WTC11 (cell line): Measurements from ENCODE around the gene KDM2A. TPM values are rescaled to one million over a fixed set of nuclear protein-coding genes. Genes with fewer than 3 reads are reported as not detected.

Experiments used
- ATAC-seq: fragments of 200-7000 bp; cut with Tn5 transposase; 2 replicates; pipeline ENCODE4 v1.10.0; 2021; ENCODE audit warnings: mild to moderate bottlenecking, moderate library complexity
- CTCF ChIA-PET: fragments of 300-600 bp; sonication (Branson Sonifier 250); formaldehyde crosslinking; loops from one replicate; lab custom pipeline; 2021; ENCODE audit warnings: antibody characterized with exemption; lab: Charles Lee
- POLR2A ChIA-PET: fragments of 350-600 bp; sonication (Branson Sonifier 250); formaldehyde crosslinking; loops from one replicate; lab custom pipeline; 2021; ENCODE audit warnings: antibody characterized with exemption; lab: Charles Lee
- DNase-seq: peaks from one replicate; pipeline ENCODE4 v3.0.0; 2021; ENCODE audit warnings: low spot score
- H3K27ac Mint-ChIP-seq: 2 replicates; pipeline ENCODE4 v1.8.0; 2021; ENCODE audit warnings: mixed read lengths
- H3K27me3 Mint-ChIP-seq: 2 replicates; pipeline ENCODE4 v1.8.0; 2021; ENCODE audit warnings: low read depth, mild to moderate bottlenecking, moderate library complexity, mixed read lengths
- H3K36me3 Mint-ChIP-seq: 2 replicates; pipeline ENCODE4 v1.8.0; 2021; ENCODE audit warnings: mixed read lengths
- H3K4me1 Mint-ChIP-seq: 2 replicates; pipeline ENCODE4 v1.8.0; 2022; ENCODE audit warnings: mixed read lengths
- H3K4me3 Mint-ChIP-seq: 2 replicates; pipeline ENCODE4 v1.8.0; 2021; ENCODE audit warnings: mild to moderate bottlenecking, moderate library complexity, mixed read lengths
- H3K9me3 Mint-ChIP-seq: 2 replicates; pipeline ENCODE4 v1.8.0; 2021; ENCODE audit warnings: mixed read lengths
- E2F4 ChIP-seq: sonication (generic); formaldehyde crosslinking; IDR thresholded peaks from 2 replicates; pipeline ENCODE4 v1.8.1; 2022; ENCODE audit warnings: low read depth, mild to moderate bottlenecking, moderate library complexity, missing genetic modification reagents, borderline replicate concordance
- ESRRA ChIP-seq: sonication (generic); formaldehyde crosslinking; IDR thresholded peaks from 2 replicates; pipeline ENCODE4 v1.8.1; 2022; ENCODE audit warnings: mild to moderate bottlenecking, missing genetic modification reagents, borderline replicate concordance
- IRF1 ChIP-seq: sonication (generic); formaldehyde crosslinking; IDR thresholded peaks from 2 replicates; pipeline ENCODE4 v1.8.0; 2023; ENCODE audit warnings: missing genetic modification reagents
- IRF2 ChIP-seq: sonication (generic); formaldehyde crosslinking; IDR thresholded peaks from 2 replicates; pipeline ENCODE4 v1.8.0; 2022; ENCODE audit warnings: low read depth, missing genetic modification reagents, borderline replicate concordance
- JAZF1 ChIP-seq: fragments of 250-450 bp; sonication (Bioruptor Pico); IDR thresholded peaks from 2 replicates; pipeline ENCODE4 v1.9.0; 2021; ENCODE audit warnings: moderate library complexity, mild to moderate bottlenecking, inconsistent platforms
- MAX ChIP-seq: sonication (generic); formaldehyde crosslinking; IDR thresholded peaks from 2 replicates; pipeline ENCODE4 v1.8.0; 2022; ENCODE audit warnings: mild to moderate bottlenecking, missing genetic modification reagents
- MLX ChIP-seq: sonication (generic); formaldehyde crosslinking; IDR thresholded peaks from 2 replicates; pipeline ENCODE4 v1.8.1; 2023; ENCODE audit warnings: mild to moderate bottlenecking, missing genetic modification reagents, moderate library complexity
- NR2C2 ChIP-seq: sonication (generic); formaldehyde crosslinking; IDR thresholded peaks from 2 replicates; pipeline ENCODE4 v1.8.0; 2022; ENCODE audit warnings: mild to moderate bottlenecking, missing genetic modification reagents
- PRDM15 ChIP-seq: sonication (generic); formaldehyde crosslinking; IDR thresholded peaks from 2 replicates; pipeline ENCODE4 v1.8.0; 2022; ENCODE audit warnings: missing genetic modification reagents
- RORB ChIP-seq: fragments of 250-450 bp; sonication (Bioruptor Pico); IDR thresholded peaks from 2 replicates; pipeline ENCODE4 v1.9.0; 2021; ENCODE audit warnings: mild to moderate bottlenecking
- USF2 ChIP-seq: sonication (generic); formaldehyde crosslinking; IDR thresholded peaks from 2 replicates; pipeline ENCODE4 v1.8.1; 2023; ENCODE audit warnings: mild to moderate bottlenecking, missing genetic modification reagents, moderate library complexity
- ZNF121 ChIP-seq: sonication (generic); formaldehyde crosslinking; IDR thresholded peaks from 2 replicates; pipeline ENCODE4 v1.8.0; 2023; ENCODE audit warnings: missing genetic modification reagents
- ZNF532 ChIP-seq: fragments of 250-450 bp; sonication (Bioruptor Pico); IDR thresholded peaks from 2 replicates; pipeline ENCODE4 v1.9.0; 2021; ENCODE audit warnings: mild to moderate bottlenecking, borderline replicate concordance
- ZNF671 ChIP-seq: fragments of 250-450 bp; sonication (Bioruptor Pico); IDR thresholded peaks from 2 replicates; pipeline ENCODE4 v1.8.0; 2021; ENCODE audit warnings: mild to moderate bottlenecking
- total RNA-seq: library from RNA; stranded (reverse); gene quantifications from 3 replicates; pipeline ENCODE4 v1.2.3, GENCODE V29; 2021

Gene KDM2A
- total RNA-seq, 1 experiment from 2014 or later = 58.0 TPM

GRCh38 chr11:67255353-67255752, 136.3 kb downstream of the KDM2A start (continued):
- TF ChIP-seq PRDM15 (CRISPR knock-in tag) (no peak), MAX (no peak), NR2C2 (CRISPR knock-in tag) (no peak), RORB (CRISPR knock-in tag) (no peak), ESRRA (CRISPR knock-in tag) (no peak), IRF2 (CRISPR knock-in tag) (no peak), JAZF1 (CRISPR knock-in tag) (no peak), ZNF532 (CRISPR knock-in tag) (no peak), IRF1 (CRISPR knock-in tag) (no peak), E2F4 (CRISPR knock-in tag) (no peak), MLX (CRISPR knock-in tag) (no peak)

- ChIA-PET POLR2A (no interaction called here), CTCF (interaction anchor here (1.0 kb wide), 1 partner anchor 175 kb away, joined by 3 read pairs; no protein-coding TSS in a partner anchor)
- Mint-ChIP-seq H3K4me1 (no peaks in the 10 kb centered on the region), H3K4me3 (no peak overlapping the region), H3K9me3 (no peaks in the 10 kb centered on the region), H3K27ac (peak overlapping the region; percentile 27; the same call in 1 of the 2 replicates), H3K27me3 (peaks cover 9% of the 10 kb centered on the region), H3K36me3 (peaks cover 57% of the 10 kb centered on the region)
- TF ChIP-seq USF2 (CRISPR knock-in tag) (no peak), ZNF121 (no peak), ZNF671 (CRISPR knock-in tag) (no peak)
- no peak for DNase-seq
- no peak for ATAC-seq
Observed at GRCh38 chr11:67255864-67256263, 136.8 kb downstream of the KDM2A start.
